HFF-Myc (cell line): Measurements from ENCODE around the gene SATB1.
"Not testable (repeated sequence)": the region's sequence is repeated elsewhere in the genome, so short reads cannot be mapped to it uniquely, and the experiment has no call there.

Experiments used
- DNase-seq: peaks from one replicate; pipeline ENCODE4 v3.0.0-alpha.2; 2011; ENCODE audit warnings: low read depth; ENCODE audit errors: extremely low read depth
- H3K4me3 ChIP-seq: replicated peaks from 2 replicates; pipeline ENCODE4 v1.5.1; 2011; ENCODE audit warnings: low read depth, mild to moderate bottlenecking, control low read depth, low read length
- CTCF ChIP-seq: IDR thresholded peaks from 2 replicates; pipeline ENCODE4 v1.5.1; 2012; ENCODE audit warnings: mild to moderate bottlenecking, low read depth, low read length, control low read depth; ENCODE audit errors: missing control alignments

Gene SATB1

GRCh38 chr3:18337231-18337630 is 87.9 kb downstream of the SATB1 start:
- no peak for TF ChIP-seq CTCF
- H3K4me3 ChIP-seq = no peak overlapping the region
- DNase-seq = no peak

- no peak for TF ChIP-seq CTCF
- DNase-seq = no peak
- no peak overlapping the region for H3K4me3 ChIP-seq
These were observed 90.1 kb downstream of the SATB1 start for GRCh38 chr3:18334837-18335601.

- not testable (repeated sequence) for H3K4me3 ChIP-seq, DNase-seq
These were observed 94.2 kb downstream of the SATB1 start for GRCh38 chr3:18330772-18331441.

- no peak overlapping the region for H3K4me3 ChIP-seq
- no peak for DNase-seq
- no peak for TF ChIP-seq CTCF
These were observed 117.0 kb downstream of the SATB1 start for GRCh38 chr3:18308096-18308650.

GRCh38 chr3:18307529-18307928 is 117.6 kb downstream of the SATB1 start:
- no peak for TF ChIP-seq CTCF
- H3K4me3 ChIP-seq = no peak overlapping the region
- no peak for DNase-seq

GRCh38 chr3:18302517-18302916 is 122.6 kb downstream of the SATB1 start:
- peak; percentile 11 for DNase-seq
- no peak overlapping the region for H3K4me3 ChIP-seq
- no peak for TF ChIP-seq CTCF

- TF ChIP-seq CTCF = no peak
- no peak for DNase-seq
- H3K4me3 ChIP-seq = no peak overlapping the region
These were observed 123.4 kb downstream of the SATB1 start for GRCh38 chr3:18301781-18302180.
